ENCODE measurements around the gene RHOA.
"Not testable (repeated sequence)": the region's sequence is repeated elsewhere in the genome, so short reads cannot be mapped to it uniquely, and the experiment has no call there.

Gene RHOA

DNA sequence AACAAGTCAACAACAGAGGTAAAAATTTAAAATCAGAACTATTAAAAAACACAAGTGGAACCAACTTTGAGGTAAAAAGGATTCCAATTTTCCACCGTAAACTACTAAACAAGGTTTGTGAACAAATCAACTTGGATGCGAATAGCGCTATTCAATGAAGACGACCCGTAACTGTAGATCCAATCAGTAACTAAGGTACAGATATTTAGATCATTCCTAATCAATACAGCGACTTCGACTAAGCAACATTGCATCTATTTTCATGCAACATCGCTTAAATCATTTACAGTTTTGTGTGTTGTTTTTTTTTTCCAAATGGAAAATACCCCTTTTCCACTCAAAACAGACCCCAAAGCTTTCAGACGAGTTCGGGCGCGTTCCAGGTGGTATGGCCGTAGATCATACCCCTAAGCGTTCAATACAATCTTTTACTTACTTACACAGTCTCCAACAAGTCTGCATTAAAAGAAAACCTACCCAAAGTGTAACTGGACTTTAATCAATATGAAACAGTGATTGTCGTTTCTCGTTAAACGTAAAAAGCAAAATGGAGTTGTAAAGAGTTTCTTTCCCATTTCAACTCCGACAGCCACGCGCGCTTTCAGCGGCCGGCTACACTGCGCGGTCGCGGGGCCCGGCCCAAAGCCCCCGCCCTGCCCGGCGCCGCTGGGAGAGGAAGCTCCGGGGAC, 786 bp downstream of the RHOA start:
- Histone ChIP-seq H3K9me3 (ENCODE audit: control insufficient read depth, low read length) (no peaks in the 10 kb centered on the region), H3K79me2 (peaks cover 51% of the 10 kb centered on the region), H3K36me3 (ENCODE audit: control insufficient read depth, insufficient read depth, low read length) (no peaks in the 10 kb centered on the region), H3K27me3 (ENCODE audit: control insufficient read depth, insufficient read depth, low read length) (no peaks in the 10 kb centered on the region), H3K4me2 (ENCODE audit: low read length) (peak overlapping the region; percentile 81), H2AFZ (peak overlapping the region; percentile 45), H3K27ac (peak overlapping the region; percentile 87), H3K4me1 (peaks cover 22% of the 10 kb centered on the region), H3K4me3 (ENCODE audit: low read depth, low read length) (peak overlapping the region; percentile 86), H3K9ac (peak overlapping the region; percentile 39)
- TF ChIP-seq, protein P1, sequence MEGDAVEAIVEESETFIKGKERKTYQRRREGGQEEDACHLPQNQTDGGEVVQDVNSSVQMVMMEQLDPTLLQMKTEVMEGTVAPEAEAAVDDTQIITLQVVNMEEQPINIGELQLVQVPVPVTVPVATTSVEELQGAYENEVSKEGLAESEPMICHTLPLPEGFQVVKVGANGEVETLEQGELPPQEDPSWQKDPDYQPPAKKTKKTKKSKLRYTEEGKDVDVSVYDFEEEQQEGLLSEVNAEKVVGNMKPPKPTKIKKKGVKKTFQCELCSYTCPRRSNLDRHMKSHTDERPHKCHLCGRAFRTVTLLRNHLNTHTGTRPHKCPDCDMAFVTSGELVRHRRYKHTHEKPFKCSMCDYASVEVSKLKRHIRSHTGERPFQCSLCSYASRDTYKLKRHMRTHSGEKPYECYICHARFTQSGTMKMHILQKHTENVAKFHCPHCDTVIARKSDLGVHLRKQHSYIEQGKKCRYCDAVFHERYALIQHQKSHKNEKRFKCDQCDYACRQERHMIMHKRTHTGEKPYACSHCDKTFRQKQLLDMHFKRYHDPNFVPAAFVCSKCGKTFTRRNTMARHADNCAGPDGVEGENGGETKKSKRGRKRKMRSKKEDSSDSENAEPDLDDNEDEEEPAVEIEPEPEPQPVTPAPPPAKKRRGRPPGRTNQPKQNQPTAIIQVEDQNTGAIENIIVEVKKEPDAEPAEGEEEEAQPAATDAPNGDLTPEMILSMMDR (IDR thresholded peaks at IDR 0.05): no peak

DNA sequence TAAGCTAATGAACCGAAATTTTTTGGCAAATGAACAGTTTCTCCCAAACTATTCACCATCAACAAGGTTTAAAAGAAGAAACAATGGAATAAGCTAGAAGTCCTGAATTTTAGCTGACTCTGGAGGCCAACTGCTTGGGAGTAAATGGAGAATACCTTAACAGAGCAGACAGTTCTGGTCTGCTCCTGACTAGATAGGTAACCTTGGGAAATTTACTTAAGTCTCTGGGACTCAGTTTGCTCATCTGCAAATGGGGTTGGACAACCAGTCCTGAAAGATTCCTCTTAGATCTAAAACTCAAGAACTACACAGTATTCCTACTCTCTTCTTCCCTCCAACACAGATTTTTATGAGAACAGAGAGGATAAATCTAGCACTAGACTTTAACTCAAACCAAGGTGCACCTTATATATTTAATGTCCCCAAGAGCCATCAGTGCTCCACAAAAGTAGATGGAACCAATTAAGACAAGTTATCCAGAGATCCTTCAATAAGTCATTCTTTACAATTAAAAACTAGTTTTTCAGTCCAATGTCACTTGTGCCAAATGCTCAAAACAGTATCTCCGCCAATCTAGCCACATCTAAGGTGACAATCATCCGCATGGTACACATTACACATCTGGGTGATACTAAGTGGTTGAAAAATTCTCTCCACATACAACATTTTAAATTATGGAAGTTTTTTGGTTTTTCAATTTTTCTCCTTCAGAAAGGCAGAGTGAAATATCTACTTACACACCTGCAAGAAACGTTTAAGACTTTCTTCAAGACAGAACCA, 1.5 kb downstream of the RHOA start:
- Histone ChIP-seq H3K9me3 (ENCODE audit: control insufficient read depth, low read length) (no peaks in the 10 kb centered on the region), H3K79me2 (peaks cover 54% of the 10 kb centered on the region), H3K27ac (peak overlapping the region; percentile 87), H3K9ac (no peak overlapping the region), H3K36me3 (ENCODE audit: control insufficient read depth, insufficient read depth, low read length) (no peaks in the 10 kb centered on the region), H2AFZ (no peak overlapping the region), H3K4me2 (ENCODE audit: low read length) (peak overlapping the region; percentile 81), H3K4me3 (ENCODE audit: low read depth, low read length) (peak overlapping the region; percentile 86), H3K4me1 (peaks cover 20% of the 10 kb centered on the region), H3K27me3 (ENCODE audit: control insufficient read depth, insufficient read depth, low read length) (no peaks in the 10 kb centered on the region)
- TF ChIP-seq, protein P1 (IDR thresholded peaks at IDR 0.05): no peak

DNA sequence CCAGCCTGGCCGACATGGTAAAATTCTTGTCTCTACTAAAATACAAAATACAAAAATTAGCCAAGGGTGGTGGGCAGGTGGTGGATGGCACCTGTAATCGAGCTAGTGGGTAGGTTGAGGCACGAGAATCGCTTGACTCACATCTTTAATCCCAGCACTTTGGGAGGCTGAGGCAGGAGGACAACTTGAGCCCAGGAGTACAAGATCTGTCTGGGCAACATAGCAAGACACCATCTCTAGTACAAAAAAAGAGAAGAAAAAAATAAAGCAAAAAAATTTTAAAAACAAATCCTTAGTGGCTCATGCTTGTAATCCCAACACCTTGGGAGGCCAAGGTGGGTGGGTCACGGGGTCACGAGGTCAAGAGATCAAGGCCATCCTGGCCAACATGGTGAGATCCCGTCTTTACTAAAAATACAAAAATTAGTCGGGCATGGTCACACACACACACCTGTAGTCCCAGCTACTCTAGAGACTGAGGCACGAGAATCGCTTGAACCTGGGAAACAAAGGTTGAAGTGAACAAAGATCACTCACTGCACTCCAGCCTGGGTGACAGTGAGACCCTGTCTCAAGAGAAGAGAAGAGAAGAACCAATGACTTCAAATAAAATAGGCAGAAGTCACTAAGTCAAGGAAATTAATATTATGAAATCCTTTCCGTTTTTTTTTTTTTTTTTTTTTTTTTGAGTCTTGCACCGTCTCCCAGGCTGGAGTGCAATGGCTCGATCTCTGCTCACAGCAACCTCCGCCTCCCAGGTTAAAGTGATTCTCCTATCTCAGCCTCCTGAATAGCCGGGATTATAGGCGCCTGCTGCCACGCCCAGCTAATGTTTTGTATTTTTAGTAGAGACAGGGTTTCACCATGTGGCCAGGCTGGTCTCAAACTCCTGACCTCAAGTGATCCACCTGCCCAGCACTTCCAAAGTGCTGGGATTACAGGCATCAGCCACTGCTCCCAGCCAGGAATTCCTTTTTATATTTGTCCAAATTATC, 4.9 kb downstream of the RHOA start:
- H3K4me3 ChIP-seq (ENCODE audit: low read depth, low read length): no peak overlapping the region
- no peak overlapping the region for H3K9ac ChIP-seq
- H3K27ac ChIP-seq: no peak overlapping the region
- H3K27me3 ChIP-seq (ENCODE audit: control insufficient read depth, insufficient read depth, low read length): no peaks in the 10 kb centered on the region
- peaks cover 10% of the 10 kb centered on the region for H3K4me1 ChIP-seq
- no peaks in the 10 kb centered on the region for H3K36me3 ChIP-seq (ENCODE audit: control insufficient read depth, insufficient read depth, low read length)
- no peak overlapping the region for H2AFZ ChIP-seq
- H3K9me3 ChIP-seq (ENCODE audit: control insufficient read depth, low read length): no peaks in the 10 kb centered on the region
- TF ChIP-seq, protein P1 (IDR thresholded peaks at IDR 0.05): no peak
- H3K4me2 ChIP-seq (ENCODE audit: low read length): peak overlapping the region; percentile 51
- H3K79me2 ChIP-seq: peaks cover 72% of the 10 kb centered on the region

DNA sequence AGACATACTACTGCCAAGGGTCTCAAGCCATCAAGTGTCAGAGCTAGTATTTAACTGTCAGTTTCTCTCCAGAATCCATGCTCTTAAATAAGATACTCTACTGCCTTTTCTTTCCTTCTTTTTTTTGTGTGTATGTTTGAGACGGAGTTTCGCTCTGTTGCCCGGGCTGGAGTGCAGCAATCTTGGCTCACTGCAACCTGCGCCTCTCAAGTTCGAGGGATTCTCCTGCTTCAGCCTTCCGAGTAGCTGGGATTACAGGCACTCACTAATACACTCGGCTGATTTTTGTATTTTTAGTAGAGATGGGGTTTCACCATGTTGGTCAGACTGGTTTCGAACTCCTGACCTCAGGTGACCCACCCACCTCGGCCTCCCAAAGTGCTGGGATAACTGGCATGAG, 6.2 kb downstream of the RHOA start:
- H3K4me3 ChIP-seq (ENCODE audit: low read depth, low read length); H3K9me3 ChIP-seq (ENCODE audit: control insufficient read depth, low read length); H3K27me3 ChIP-seq (ENCODE audit: control insufficient read depth, insufficient read depth, low read length); H3K36me3 ChIP-seq (ENCODE audit: control insufficient read depth, insufficient read depth, low read length); H2AFZ ChIP-seq; H3K9ac ChIP-seq; H3K4me1 ChIP-seq: not testable (repeated sequence)
- H3K4me2 ChIP-seq (ENCODE audit: low read length): peak overlapping the region; percentile 51
- peak overlapping the region; percentile 12 for H3K27ac ChIP-seq
- H3K79me2 ChIP-seq: peaks cover 76% of the 10 kb centered on the region

DNA sequence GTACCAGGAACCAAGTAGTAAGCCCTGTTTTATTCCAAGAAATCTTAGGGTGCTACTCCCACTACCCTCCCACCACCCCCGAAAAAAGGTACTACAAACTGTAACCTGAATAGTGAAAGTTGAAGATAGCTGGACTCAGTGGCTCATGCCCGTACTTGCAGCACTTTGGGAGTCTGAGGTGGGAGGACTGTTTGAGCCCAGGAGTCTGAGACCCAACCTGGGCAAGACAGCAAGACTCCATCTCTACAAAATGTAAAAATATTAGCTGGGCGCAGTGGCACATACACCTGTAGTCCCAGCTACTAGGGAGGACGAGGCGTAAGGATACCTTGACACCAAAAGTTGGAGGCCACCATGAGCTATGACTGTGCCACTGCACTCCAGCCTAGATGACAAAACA, 7.9 kb downstream of the RHOA start:
- Histone ChIP-seq H3K4me1 (peaks cover 7% of the 10 kb centered on the region), H3K36me3 (ENCODE audit: control insufficient read depth, insufficient read depth, low read length) (no peaks in the 10 kb centered on the region), H3K27ac (no peak overlapping the region), H3K79me2 (peaks cover 77% of the 10 kb centered on the region), H3K9me3 (ENCODE audit: control insufficient read depth, low read length) (no peaks in the 10 kb centered on the region), H3K4me2 (ENCODE audit: low read length) (no peak overlapping the region), H2AFZ (no peak overlapping the region), H3K27me3 (ENCODE audit: control insufficient read depth, insufficient read depth, low read length) (no peaks in the 10 kb centered on the region), H3K4me3 (ENCODE audit: low read depth, low read length) (no peak overlapping the region), H3K9ac (no peak overlapping the region)
- TF ChIP-seq, protein P1 (IDR thresholded peaks at IDR 0.05): no peak
